ENCODE data around the gene PANX3.

Gene PANX3

DNA sequence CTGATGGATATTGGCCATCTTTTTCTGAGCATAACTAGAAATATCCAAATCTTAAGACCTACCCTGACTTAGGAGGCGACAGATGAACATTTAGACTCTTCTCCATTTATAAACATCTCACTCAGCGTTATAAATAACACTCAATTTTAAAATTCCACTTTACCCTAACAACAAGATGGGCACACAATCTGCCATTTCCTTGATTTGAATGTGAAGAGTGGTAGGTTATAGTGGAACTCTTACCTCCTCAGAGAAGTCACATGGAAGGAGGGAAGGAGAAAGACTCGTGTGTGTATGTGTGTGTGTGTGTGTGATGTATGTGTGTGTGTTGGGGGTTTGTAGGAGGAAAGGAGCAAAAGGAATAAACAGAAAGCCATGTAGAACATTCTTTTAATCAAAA is 47.3 kb downstream of the PANX3 start:
- DNase-seq (ENCODE audit: low spot score): no peak

- DNase-seq (ENCODE audit: low spot score): no peak
Observed at GRCh38 chr11:124658986-124659385, 47.8 kb downstream of the PANX3 start.

DNA sequence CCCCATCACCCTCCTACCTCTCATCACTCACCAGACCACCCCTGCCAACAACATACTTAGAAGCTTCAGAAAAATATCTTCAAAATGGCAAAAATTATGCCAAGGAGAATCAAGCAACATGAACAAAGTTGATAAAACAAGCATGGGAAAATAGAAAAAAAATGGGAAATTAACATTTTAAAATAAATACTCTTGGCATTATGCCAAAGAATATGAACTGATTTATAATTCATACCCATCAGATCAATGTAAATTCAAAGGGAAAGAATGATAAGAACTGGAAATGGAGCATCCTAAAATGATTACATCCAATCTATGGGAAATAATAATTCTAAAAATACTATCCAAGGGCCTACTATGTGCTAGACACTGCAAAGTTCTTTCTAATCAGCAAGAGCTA is 50.3 kb downstream of the PANX3 start:
- no peak for DNase-seq (ENCODE audit: low spot score)

- DNase-seq (ENCODE audit: low spot score): no peak
Observed at GRCh38 chr11:124662106-124662505, 50.9 kb downstream of the PANX3 start.

DNA sequence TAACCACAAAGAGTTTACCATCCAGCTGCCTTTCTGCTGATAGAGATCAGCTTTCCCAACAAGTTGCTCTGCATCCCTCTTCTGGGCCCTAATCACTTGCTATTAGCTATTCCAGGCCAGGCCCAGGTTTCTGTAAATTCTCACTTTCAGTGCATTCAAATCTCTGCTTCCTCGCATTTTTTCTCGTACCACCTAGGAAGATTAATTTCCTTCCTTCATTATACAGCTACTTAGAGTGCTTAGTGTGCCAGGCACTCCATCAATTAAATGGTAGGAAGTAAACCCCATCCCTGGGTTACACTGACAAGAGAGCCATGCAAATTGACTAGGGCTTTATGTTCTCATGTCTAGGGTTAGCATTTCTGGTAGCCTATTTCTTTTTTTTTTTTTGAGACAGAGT is 52.6 kb downstream of the PANX3 start:
- DNase-seq (ENCODE audit: low spot score): no peak

DNA sequence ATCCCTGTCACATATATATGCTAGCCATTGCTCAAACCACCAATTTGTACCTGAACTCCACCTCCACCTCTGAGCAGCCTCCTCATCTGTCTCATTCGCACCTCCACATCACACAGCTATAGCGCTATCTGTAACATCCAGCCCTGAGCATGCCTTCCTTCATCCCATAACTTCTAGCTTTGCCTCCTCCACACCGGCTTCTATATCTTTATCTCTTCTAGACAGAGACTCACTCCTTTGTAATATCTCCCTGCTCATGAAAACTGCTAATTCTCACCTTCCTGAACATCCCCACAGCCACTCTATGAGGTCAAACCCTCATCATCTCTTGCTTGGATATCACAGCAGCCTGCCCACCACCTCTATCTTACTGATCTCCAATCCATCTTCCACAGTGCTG is 56.4 kb downstream of the PANX3 start:
- no peak for DNase-seq (ENCODE audit: low spot score)

DNA sequence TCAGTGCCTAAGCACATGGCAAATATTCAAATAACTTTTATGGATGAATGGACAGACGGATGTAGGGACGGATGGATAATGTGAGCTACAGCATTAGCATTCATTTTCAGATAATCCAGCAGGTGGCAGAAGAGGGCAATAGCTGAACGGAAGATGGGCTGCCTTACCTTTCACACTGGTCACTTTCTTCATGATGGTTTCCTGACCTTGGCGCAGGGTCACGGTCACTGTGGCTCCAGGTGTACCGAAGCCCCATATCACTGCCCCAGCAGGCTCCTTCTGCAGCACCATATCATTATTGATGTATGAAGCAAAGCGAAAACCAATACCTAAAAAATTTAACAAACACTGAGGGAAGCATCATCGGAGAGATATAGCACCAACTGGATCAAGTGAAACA is 58.0 kb downstream of the PANX3 start:
- DNase-seq (ENCODE audit: low spot score): peak; percentile 56
